Globus pallidus (tissue), 1 donor: ENCODE measurements around the gene FNTB.
"Not testable (repeated sequence)": the region's sequence is repeated elsewhere in the genome, so short reads cannot be mapped to it uniquely, and the experiment has no call there.

Source experiments
- DNase-seq: peaks from one replicate; pipeline ENCODE4 v3.0.0-alpha.2; 2015; ENCODE audit warnings: low spot score

FNTB gene

DNA sequence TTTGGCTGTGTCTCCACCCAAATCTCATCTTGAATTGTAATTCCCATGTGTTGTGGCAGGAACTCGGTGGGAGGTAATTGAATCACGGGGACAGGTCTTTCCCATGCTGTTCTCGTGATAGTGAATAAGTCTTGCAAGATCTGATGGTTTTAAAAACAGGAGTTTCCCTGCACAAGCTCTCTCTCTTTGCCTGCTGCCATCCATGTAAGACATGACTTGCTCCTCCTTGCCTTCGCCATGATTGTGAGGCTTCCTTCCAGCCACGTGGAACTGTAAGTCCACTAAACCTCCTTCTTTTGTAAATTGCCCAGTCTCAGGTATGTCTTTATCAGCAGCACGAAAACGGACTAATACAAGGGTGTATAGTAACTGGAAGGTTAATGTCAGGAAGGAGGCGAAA, 101.1 kb downstream of the FNTB start:
- DNase-seq, result not testable (repeated sequence)

DNA sequence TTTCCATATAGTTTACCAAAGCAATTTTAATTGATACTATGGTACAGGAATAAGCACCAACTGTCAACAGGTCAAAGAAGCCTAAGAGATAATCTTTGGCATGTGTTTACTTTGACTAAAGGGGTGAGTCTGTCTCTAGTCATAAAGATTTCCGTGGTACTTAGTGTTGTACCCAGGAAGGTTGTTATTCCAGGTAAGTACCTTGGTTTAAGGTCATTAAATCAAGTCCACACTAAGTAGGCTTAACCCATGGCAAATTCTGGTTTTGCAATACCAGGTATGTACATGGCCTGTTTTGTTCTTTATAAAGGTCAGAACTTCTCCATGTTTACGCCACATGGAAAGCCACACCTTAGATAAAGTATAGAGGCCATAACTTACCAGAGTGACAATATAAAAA, 105.7 kb downstream of the FNTB start:
- no peak for DNase-seq

DNA sequence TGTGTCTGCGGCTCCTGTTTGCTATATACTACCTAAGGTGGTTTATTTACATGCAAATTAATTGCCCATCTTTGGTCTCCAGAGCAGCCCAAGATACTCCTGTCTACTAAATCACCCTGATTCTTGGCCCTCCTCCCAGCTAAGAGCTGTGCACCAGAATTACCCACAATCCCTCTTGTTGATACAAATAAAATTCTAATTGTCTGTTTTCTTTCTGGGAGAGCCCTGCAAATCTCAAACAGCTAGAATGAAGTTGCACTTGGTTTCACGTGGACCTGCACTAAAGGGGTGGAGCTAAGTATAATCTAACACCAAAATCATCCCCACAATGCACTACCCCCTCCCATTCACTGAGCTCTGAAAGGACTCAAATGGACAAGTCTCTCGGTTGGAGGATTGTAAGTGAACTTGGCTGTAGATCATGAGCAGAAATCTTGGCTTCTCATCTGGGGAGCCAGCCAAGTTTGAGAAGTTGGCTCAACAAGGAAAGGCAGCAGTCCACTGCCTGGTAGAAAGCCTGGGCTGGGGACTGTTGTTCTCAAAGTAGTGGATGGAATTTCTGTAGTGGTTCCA, 109.0 kb downstream of the FNTB start:
- DNase-seq, result peak; percentile 85

DNA sequence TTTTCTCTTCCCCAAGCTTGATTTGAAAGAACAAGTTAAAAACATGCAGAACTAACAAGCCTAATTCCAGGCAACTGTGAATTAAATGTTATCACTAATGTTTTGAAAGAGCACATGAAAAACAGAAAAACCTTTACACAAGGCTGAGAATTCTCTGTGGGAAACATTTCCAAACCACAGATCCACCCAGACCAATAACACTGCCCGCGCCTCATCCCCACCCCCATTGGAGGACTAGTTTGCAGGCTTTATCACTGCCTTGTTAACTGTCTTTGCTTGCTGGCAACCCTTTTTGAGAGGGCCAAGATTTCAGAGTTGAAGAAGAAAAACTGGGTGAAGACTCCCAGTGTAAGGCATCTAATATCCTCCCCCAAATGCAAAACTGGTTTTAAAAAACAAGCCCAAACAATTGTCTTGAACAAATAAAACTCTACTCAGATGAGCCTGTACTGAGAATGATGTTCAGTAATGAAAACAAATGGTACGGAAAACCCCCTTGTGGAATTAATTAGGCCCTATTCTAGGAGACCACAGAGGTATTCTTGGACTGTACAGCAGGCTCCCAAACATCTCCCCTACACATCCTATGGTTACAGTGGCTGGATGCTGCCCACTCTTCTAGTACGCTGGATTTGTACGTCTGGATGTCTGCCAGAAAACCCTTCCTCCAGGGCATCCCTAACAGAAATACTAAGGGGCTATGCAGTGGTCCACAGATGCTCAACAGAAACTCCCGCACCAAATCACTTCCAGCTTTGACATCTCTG, 109.8 kb downstream of the FNTB start:
- no peak for DNase-seq

DNA sequence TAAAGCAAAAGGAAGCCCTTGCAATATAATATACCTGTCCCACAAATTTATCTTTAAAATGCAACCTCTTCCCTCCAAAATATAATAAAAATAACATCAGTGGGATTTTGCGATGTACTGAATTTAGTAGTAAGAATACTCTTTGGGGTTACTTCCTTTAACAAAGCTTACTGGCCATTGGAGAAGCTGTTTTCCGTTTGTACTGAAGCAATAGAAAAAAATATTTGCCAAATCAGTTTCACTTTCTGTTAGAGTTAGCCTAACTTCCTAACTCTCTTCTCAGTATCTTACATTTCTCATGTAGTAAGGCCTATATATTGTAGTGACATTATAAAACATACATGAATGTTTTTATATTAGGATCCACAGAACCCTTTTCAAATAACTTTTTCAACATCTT, 111.9 kb downstream of the FNTB start:
- no peak for DNase-seq

DNA sequence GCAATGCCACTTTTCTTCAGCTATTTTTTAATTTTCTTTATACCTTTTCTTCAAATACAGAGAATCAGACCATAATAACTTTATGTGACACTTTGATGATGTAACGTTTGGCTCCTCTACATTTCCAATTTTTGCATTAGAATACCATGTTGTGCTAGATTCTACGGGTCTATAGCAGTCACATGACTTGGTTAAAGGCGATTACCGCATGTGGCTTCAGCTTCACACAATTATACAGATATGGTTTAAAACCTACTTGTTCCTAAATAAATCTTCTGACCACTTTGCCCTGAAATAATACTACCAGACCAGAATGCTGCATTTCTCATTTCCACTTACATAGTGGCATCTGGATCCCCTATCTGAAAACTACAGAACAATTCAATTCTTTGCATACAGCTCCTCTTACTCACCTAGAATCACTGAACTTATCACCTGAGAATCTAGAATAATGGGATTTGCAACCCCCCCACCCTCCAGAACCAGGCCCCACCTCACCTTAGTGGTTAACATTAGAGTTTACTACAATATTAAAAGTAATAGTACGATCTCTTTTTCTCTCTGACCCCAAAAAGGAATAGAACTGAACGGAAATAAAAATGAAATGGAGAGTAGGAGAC, 114.3 kb downstream of the FNTB start:
- DNase-seq, result no peak

DNA sequence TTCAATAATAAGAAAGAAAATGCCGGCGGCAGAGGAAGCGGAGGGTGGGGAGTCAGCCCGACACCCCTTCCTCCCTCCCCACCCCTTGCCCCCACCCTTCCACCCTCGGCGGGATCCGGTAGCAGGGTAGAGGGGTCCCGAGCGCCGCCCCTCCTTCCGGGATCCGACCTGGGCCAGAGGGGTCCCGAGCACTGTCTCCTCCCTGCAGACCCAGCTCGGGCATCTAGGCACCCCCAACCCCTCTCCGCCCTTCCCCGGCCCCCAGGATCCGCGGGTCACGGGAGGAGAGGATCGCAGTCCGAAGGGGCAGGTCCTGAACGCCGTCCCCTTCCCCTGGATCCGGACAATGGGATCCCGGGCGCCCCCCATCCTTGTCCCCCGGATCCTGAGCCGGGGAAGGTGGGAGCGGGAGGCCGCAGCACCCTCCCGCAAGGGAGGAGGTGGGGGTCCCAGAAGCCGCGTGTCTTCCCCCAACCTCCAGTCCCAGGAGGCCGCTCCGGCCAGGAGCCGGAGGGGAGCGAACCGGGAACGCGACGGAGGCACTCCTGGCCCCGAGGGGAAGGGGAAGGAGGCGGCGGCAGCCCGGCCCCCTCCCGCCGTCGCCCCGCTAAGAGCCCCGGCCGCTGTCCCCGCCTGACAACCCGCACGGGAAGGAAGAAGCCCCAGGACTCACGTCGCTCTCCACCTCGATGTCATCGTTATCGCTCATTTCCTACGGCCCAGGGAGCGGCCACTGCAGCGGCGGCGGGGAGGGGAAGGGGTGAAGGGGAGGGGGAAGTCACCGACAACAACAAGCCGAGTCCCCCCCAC, 115.1 kb downstream of the FNTB start:
- no peak for DNase-seq

DNA sequence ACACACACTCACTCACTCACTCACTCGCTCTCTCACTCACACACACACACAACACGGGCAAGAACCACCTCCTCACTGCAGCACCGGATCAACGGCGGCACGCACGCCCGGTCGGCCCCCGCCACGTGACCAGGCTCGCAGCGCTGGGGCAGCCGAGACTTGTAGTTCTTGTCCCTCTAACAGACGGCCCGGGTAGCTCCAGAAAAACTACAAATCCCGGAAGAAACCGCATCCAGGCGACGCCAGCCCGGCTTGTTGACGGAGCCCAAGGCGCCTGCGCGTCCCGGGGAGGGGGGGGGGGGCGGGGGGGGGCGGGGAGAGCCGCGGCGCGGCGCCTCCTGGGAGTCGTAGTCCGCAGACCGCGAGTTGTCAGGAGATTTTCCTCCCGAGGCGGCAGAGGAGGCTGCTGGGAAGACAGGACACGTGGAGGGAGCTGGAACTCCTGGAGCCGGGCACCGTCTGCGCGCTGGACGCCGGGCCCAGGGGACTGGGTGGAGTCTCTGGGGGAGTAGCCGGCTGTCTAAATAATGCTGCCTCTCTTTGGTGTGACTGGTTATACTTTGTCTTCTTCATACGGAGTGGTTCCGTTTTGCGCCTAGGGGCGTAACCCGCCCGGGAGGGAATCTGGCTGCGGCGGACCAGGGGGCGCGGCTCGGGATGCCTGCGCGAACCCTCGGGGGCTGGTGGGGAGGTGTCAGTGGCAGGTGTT, 115.9 kb downstream of the FNTB start, which contains the start of gene MAX:
TSS of gene MAX (minus strand) at position 77 of the 709 bp plus-strand sequence. CDS start 178 bp downstream, outside the sequence.
- peak; percentile 98 for DNase-seq

DNA sequence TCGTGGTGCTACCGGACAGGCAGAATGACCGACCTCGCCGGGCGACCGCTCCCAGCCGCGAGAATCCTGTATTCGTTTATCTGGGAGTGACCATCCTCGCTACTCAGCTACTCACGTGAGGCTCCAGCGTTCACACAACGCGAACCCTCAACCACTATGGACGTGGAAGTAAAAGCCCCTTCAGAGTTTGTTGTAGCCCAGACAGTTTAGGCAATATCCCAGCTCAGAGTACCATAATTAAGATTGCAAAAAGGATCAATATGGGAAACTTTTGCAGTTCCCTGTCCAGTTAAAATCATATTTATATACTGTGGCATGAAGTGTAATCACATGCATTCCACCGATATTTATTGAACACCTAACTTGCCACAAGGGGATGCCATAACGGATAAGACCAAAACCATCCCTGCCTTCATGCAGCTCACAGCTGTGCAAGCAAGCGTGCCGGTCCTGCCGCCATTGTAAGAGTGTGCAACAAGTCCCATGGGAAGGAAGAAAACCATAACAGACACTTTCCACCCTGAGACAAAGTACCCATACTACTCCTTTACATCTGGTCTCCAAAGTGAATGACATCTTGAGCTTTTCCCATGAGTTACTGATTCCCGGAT, 116.6 kb downstream of the FNTB start:
- no peak for DNase-seq

DNA sequence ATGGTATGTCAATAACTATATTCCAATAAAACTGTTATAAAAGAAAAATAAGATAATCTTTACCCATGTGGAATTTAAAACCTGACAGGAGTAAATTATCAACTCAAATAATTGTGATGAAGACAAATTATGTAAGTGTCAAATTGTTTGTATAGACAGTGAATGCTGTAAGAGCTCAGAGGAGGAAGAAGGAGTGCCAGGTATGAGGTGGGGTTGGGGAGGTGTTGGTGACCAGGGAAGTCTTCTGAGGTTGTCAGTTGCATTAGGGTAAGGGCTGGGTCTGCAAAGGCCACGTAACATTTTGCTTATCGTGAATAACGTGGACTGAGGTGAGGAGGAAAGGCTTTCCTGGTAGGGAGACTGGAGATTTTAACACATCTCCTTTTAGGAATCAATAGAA, 118.1 kb downstream of the FNTB start:
- no peak for DNase-seq

DNA sequence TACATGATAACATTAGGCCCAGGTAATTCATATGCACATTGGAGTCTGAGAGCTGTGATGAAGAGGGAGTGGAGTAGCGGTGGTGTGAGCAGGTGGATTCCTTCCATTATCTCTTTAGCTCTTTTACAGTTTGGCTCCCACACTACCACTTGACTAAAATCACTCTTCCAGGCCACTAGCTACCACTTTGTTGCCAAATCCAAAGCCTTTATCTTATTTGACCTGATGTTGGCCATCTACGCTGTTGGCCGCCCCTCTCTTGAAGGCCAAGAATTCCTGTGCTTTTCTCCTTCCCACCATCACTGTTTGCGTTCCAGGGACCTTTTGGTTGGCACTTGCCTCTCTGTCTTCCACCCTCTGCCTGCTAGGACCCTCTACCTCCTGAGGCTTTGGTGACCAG, 119.6 kb downstream of the FNTB start:
- no peak for DNase-seq

DNA sequence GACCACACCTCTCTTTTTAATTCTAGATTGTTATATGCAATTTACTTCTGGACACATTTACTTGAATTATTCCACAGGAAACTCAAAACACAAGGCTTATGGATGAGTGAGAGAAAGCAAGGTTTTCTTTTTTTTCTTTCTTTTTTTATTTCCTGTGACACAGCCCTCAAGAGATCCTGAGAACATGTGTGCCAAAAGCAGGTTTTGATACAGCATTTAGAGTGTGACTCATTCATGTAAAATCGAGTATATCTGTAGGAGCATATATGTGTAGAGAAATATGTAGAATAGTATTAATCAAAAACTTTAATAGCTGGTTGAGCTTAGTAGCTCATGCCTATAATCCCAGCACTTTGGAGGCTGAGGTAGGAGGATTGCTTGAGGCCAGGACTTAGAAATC, 120.0 kb downstream of the FNTB start:
- no peak for DNase-seq

DNA sequence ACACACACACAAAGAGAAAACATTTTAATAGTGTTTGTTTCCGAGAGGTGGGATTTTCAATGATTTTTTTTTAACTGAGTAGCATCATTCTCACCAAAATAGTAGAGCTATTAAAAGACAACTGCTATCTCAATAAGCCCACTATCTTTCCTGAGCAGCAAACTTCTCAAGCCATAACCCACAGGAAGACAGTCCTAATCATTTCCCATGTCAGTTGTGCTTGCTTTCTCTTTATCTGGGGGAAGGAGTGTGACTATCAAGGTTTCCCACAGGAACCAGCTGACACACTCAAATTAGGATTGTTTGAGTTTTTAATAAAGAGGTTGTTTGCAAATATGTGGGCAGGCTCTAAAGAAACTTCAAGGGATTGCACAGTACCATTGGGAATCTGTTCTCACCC, 120.5 kb downstream of the FNTB start:
- no peak for DNase-seq

DNA sequence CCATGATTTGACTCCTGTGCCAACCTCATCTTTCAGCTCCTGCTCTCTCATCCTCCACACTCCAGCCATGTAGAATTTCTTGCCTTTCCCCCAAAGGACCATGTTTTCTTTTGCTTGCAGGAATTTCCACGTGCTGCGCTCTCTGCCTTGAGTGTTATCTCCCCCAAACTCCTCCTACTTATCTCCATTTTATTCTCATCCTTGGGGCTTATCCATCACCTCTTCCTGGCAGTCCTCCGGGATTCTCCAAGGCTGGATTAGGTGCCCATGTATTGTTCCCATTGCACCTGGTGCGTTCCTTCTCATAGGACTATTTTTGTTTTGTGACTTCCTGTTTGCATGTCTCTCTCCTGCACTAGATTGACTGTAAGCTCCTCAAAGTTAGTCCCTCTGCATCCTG, 122.7 kb downstream of the FNTB start:
- DNase-seq, result no peak

DNA sequence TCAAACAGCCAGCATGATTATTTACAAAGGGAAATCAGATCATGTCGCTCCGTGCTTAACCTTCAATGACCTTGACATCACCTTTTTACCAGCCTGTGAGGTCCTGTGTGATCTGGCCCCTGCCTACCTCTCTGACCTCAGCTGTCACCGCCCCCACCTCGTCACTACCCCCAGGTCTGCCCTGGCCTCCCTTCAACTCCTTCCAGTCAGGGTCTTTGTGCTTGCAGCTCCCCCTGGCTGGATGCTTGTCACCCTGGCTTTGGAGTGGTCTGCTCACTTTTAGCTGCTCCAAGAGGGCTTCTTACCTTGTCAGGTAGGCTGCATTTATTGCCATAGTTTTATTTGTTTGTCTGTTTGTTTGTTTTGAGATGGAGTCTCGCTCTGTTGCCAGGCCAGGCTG, 123.8 kb downstream of the FNTB start:
- DNase-seq, result no peak
